Vagina (tissue), 2 donors: ENCODE results near the gene ADARB1. TPM values are rescaled to one million over a fixed set of nuclear protein-coding genes. Genes with fewer than 3 reads are reported as not detected.

Source experiments
- DNase-seq, 2 donors: peaks; one replicate each; pipeline ENCODE4 v3.0.0-alpha.2; 2017; ENCODE audit errors: extremely low spot score in 2 of 2
- H3K27ac ChIP-seq: fragments of 200-600 bp; sonication (generic); one replicate; pipeline ENCODE4 v1.5.1; 2019
- H3K27me3 ChIP-seq: fragments of 200-600 bp; sonication (generic); one replicate; pipeline ENCODE4 v1.5.1; 2019
- H3K36me3 ChIP-seq, 2 donors: fragments of 200-600 bp; sonication (generic); one replicate each; pipeline ENCODE4 v1.5.1; 2017 to 2019
- H3K4me1 ChIP-seq: fragments of 200-600 bp; sonication (generic); one replicate; pipeline ENCODE4 v1.5.1; 2019
- H3K4me3 ChIP-seq, 2 donors: fragments of 200-600 bp; sonication (generic); 1 replicate in 1 of 2; 2 replicates in 1 of 2; pipeline ENCODE4 v1.5.1; 2016 to 2019
- H3K9me3 ChIP-seq: fragments of 200-600 bp; sonication (generic); one replicate; pipeline ENCODE4 v1.5.1; 2019
- POLR2A ChIP-seq, 2 donors: fragments of 450-650 bp; IDR thresholded peaks; one replicate each; pipeline ENCODE4 v1.6.1; 2017; ENCODE audit warnings: antibody characterized with exemption in 2 of 2, mild to moderate bottlenecking in 2 of 2, moderate library complexity in 2 of 2
- POLR2AphosphoS5 ChIP-seq, 2 donors: sonication (generic); formaldehyde crosslinking; IDR thresholded peaks; one replicate each; pipeline ENCODE4 v1.9.0; 2017; ENCODE audit warnings: antibody characterized with exemption in 2 of 2, mild to moderate bottlenecking in 2 of 2, low read depth in 1 of 2; ENCODE audit not compliant: insufficient read depth in 1 of 2
- intact Hi-C: fragments of 100-400 bp; cut with DNase I; formaldehyde crosslinking; loops from one replicate; pipeline ENCODE4 v1.15.1; 2023
- total RNA-seq: library from RNA; depleted of rRNA; stranded (reverse); fragments of >200 nt; gene quantifications from one replicate; pipeline ENCODE4 v1.2.3, GENCODE V29; 2016
- TF ChIP-seq, protein P1 (sequence below), 3 experiments: fragments of 450-650 bp in 2 of 3; fragments of 200-600 bp in 1 of 3; sonication (generic) in 1 of 3; IDR thresholded peaks; one replicate each; pipeline ENCODE4 v1.5.1; 2017 to 2019; ENCODE audit warnings: antibody characterized with exemption in 3 of 3, mild to moderate bottlenecking in 2 of 3, moderate library complexity in 2 of 3

The ADARB1 gene
- total RNA-seq, 1 donor from 2014 or later: 19.6 TPM

DNA sequence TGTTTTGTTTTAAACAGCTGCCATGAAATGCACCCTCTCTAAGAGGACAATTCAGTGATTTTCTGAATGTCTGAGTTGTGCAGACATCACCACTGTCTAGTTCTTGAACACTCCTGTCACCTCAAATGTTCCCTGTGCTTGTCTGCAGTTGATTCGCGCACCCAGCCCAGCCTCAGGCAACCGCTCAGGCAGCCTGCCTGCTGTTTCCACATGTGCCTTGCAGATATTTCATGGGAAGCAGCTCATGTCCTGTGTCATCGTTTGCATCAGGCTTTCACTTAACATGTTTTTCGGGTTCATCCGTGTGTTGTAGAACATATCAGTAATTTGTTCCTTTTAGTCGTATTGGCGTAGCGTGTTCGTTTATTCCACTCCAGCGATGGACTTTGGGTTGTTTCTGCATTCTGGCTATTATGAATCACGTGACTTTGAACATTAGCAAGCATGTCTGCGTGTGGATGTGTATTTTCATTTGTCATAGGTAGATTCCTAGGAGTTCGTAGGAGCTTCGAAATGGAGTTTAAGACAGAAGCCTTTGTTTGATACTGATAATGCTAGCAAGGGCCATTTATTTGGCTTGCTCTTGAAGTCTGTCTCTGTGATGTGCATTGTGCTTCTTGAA, 12.1 kb downstream of the ADARB1 start:
- Histone ChIP-seq H3K9me3 (no peaks in the 10 kb centered on the region), H3K36me3 (no peaks in the 10 kb centered on the region), H3K4me3 (no peak overlapping the region), H3K27ac (no peak overlapping the region), H3K4me1 (peaks cover 10% of the 10 kb centered on the region), H3K27me3 (no peaks in the 10 kb centered on the region)
- intact Hi-C loops: no loop called here
- TF ChIP-seq POLR2AphosphoS5 (IDR thresholded peaks at IDR 0.05; ENCODE audit: insufficient read depth in 1 of 2, low read depth in 1 of 2): no peak
- no peak for TF ChIP-seq POLR2A (IDR thresholded peaks at IDR 0.05)
- TF ChIP-seq, protein P1, sequence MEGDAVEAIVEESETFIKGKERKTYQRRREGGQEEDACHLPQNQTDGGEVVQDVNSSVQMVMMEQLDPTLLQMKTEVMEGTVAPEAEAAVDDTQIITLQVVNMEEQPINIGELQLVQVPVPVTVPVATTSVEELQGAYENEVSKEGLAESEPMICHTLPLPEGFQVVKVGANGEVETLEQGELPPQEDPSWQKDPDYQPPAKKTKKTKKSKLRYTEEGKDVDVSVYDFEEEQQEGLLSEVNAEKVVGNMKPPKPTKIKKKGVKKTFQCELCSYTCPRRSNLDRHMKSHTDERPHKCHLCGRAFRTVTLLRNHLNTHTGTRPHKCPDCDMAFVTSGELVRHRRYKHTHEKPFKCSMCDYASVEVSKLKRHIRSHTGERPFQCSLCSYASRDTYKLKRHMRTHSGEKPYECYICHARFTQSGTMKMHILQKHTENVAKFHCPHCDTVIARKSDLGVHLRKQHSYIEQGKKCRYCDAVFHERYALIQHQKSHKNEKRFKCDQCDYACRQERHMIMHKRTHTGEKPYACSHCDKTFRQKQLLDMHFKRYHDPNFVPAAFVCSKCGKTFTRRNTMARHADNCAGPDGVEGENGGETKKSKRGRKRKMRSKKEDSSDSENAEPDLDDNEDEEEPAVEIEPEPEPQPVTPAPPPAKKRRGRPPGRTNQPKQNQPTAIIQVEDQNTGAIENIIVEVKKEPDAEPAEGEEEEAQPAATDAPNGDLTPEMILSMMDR (IDR thresholded peaks at IDR 0.05): no peak
- no peak for DNase-seq

DNA sequence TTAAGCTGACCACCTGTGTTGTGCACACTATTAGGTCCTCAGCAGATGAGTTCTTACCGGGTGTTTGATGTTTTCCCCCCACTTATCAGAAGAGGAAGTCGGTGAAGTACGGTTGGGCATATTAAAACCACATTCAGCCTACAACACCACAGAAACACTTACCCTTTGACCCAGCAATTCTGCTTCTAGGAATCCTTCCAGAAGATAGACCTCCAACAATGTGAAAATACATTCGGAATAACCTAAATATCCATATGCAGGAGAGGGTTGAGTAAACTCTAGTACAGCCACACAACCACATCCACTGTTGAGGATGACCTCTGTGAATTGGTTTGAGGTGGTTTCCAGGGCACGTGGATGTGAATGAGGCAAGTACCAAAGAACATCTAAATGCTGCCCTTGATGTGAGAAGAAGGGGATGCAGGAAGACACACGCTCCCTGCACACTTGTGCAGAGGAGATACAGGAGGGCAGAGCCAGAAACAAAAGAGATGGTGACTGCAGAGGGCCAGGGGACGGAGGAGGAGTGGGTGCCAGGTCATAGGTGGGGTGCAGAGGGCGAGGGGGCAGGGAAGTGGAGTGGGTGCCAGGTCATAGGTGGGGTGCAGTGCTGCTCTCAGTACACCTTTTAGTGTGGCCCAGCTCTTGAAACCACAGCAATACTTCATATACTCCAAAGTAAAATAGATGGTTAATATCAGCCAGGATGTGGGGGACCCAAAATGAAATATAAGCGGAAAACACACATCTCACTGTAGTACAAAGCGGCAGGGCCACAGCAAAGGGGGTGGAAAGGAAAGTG, 12.8 kb downstream of the ADARB1 start:
- no peak overlapping the region for H3K4me3 ChIP-seq
- H3K27me3 ChIP-seq: no peaks in the 10 kb centered on the region
- no peaks in the 10 kb centered on the region for H3K36me3 ChIP-seq
- TF ChIP-seq, protein P1 (IDR thresholded peaks at IDR 0.05): no peak
- TF ChIP-seq POLR2AphosphoS5 (IDR thresholded peaks at IDR 0.05; ENCODE audit: insufficient read depth in 1 of 2, low read depth in 1 of 2) (no peak), POLR2A (IDR thresholded peaks at IDR 0.05) (no peak)
- H3K9me3 ChIP-seq: no peaks in the 10 kb centered on the region
- intact Hi-C loops: no loop called here
- no peak for DNase-seq
- no peak overlapping the region for H3K27ac ChIP-seq
- H3K4me1 ChIP-seq: peaks cover 11% of the 10 kb centered on the region

DNA sequence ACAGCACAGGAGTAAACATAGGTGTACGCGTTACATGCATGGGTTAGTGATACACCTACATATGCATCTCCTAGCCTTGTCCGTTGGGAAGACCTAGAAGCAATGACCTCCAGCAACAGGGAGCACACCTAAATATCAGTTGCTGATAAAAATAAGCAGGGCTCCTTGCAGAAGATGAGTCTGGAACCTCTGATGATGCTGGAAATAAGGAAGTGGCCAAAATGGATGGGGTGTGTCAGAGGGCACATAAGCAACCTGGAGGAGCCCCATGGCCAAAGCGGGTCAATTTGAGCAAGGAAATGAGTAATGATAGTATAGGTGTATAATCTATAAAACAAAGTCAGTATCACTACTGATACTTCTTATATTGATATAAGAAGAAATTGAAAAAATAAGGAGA, 13.7 kb downstream of the ADARB1 start:
- TF ChIP-seq, protein P1 (IDR thresholded peaks at IDR 0.05): no peak
- no peak for TF ChIP-seq POLR2A (IDR thresholded peaks at IDR 0.05)
- TF ChIP-seq POLR2AphosphoS5 (IDR thresholded peaks at IDR 0.05; ENCODE audit: insufficient read depth in 1 of 2, low read depth in 1 of 2): no peak
- Histone ChIP-seq H3K36me3 (no peaks in the 10 kb centered on the region), H3K4me3 (no peak overlapping the region), H3K4me1 (peaks cover 17% of the 10 kb centered on the region), H3K9me3 (no peaks in the 10 kb centered on the region), H3K27me3 (no peaks in the 10 kb centered on the region), H3K27ac (no peak overlapping the region)
- no peak for DNase-seq
- intact Hi-C loops: no loop called here

DNA sequence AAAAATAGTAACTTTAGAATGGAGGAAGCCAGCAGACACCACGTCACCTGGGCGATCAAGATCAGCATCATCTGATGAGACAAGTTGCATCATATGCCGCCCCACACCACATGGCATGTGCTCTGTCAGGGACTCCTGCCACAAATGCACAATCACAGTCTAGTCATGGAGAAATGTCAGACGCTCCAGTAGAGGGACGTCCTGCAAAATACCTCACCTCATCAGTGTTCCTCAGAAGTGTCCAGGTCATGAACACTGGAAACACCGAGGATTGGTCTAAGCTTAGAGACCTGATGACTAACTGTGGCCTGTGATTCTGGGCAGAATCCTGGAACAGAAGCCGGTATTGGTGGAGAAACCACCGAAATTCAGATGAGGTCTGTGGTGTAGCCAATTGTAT, 14.3 kb downstream of the ADARB1 start:
- Histone ChIP-seq H3K27ac (no peak overlapping the region), H3K27me3 (no peaks in the 10 kb centered on the region), H3K9me3 (no peaks in the 10 kb centered on the region), H3K36me3 (no peaks in the 10 kb centered on the region), H3K4me1 (peaks cover 22% of the 10 kb centered on the region), H3K4me3 (no peak overlapping the region)
- DNase-seq: no peak
- TF ChIP-seq, protein P1 (IDR thresholded peaks at IDR 0.05): no peak
- TF ChIP-seq POLR2AphosphoS5 (IDR thresholded peaks at IDR 0.05; ENCODE audit: insufficient read depth in 1 of 2, low read depth in 1 of 2): no peak
- no peak for TF ChIP-seq POLR2A (IDR thresholded peaks at IDR 0.05)
- intact Hi-C loops: no loop called here

DNA sequence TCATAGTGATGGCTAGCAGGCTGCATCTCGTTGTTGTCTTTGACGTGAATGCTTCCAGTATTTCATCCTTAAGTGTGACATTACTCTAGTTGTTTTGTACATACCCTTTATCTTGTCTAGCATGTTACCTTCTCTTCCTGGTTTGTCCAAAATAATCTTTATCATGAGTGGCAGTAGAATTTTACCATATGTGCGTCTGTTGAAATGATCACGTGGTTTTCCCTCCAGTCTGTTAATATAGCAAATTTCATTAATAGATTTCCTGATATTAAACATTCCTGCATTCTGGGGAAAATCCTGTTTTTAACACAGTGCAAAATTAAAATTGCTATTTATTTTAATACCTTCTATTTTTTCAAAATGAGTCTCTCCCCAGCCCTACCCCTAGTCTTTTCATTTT, 15.6 kb downstream of the ADARB1 start:
- DNase-seq: no peak
- TF ChIP-seq POLR2A (IDR thresholded peaks at IDR 0.05): no peak
- TF ChIP-seq, protein P1 (IDR thresholded peaks at IDR 0.05): no peak
- no peak for TF ChIP-seq POLR2AphosphoS5 (IDR thresholded peaks at IDR 0.05; ENCODE audit: insufficient read depth in 1 of 2, low read depth in 1 of 2)
- no peaks in the 10 kb centered on the region for H3K9me3 ChIP-seq
- intact Hi-C loops: no loop called here
- peaks cover 22% of the 10 kb centered on the region for H3K4me1 ChIP-seq
- no peaks in the 10 kb centered on the region for H3K27me3 ChIP-seq
- no peaks in the 10 kb centered on the region for H3K36me3 ChIP-seq
- H3K4me3 ChIP-seq: no peak overlapping the region
- no peak overlapping the region for H3K27ac ChIP-seq
